ENCODE results near the gene SUFU. TPM values are rescaled to one million over a fixed set of nuclear protein-coding genes. Genes with fewer than 3 reads are reported as not detected.

SUFU gene
- total and polyA plus RNA-seq, 2 donors (not counting 1 experiment from before 2014, with no cell fraction given): 4.8 to 13.3 TPM

GRCh38 chr10:102614888-102615287 lies 111.1 kb downstream of the SUFU start:
- Histone ChIP-seq H3K9ac (ENCODE audit: low read length) (no peak overlapping the region), H3K9me3 (ENCODE audit: control extremely low read depth in 1 of 3, control insufficient read depth in 2 of 3, insufficient read depth in 1 of 3, low read length in 2 of 3) (no peaks in the 10 kb centered on the region), H4K20me1 (ENCODE audit: control insufficient read depth, insufficient read depth, low read length, poor library complexity, severe bottlenecking) (no peaks in the 10 kb centered on the region), H2AFZ (ENCODE audit: insufficient read depth, low read depth, low read length, poor library complexity, severe bottlenecking) (no peak overlapping the region), H3K4me2 (replicated peaks; ENCODE audit: low read depth, low read length, poor library complexity, severe bottlenecking) (no peak overlapping the region), H3K4me3 (ENCODE audit: control extremely low read depth in 1 of 5, extremely low read depth in 1 of 5, insufficient read depth in 1 of 5, low read depth in 2 of 5, low read length in 4 of 5) (no peak overlapping the region), H3K27me3 (replicated peaks in 1 of 4; ENCODE audit: control extremely low read depth in 1 of 4, control insufficient read depth in 3 of 4, insufficient read depth in 4 of 4, low read length in 3 of 4) (no peaks in the 10 kb centered on the region), H3K27ac (ENCODE audit: low read length in 2 of 2) (no peak overlapping the region), H3K36me3 (replicated peaks in 1 of 2; ENCODE audit: control extremely low read depth in 1 of 2, control insufficient read depth in 1 of 2, extremely low read depth in 1 of 2, insufficient read depth in 2 of 2, low read length in 1 of 2) (peaks cover 2 to 26% of the 10 kb centered on the region in 2 experiments), H3K79me2 (ENCODE audit: control insufficient read depth, insufficient read depth, low read length) (no peaks in the 10 kb centered on the region), H3K4me1 (ENCODE audit: control insufficient read depth in 2 of 2, insufficient read depth in 2 of 2, low read length in 2 of 2) (peaks cover 0 to 23% of the 10 kb centered on the region in 2 donors)
- no peaks in the 10 kb centered on the region for H3K9me3 Mint-ChIP-seq (ENCODE audit: insufficient read depth)
- intact Hi-C loops (cut with micrococcal nuclease): no loop called here
- H3K4me3 Mint-ChIP-seq: no peak overlapping the region
- no peaks in the 10 kb centered on the region for H3K27me3 Mint-ChIP-seq
- DNase-seq (no peak), ATAC-seq (ENCODE audit: low read depth) (no peak)
- H3K4me1 Mint-ChIP-seq: peaks cover 17% of the 10 kb centered on the region
- ChIA-PET CTCF (interaction anchor here (1.8 kb wide), 1 partner anchor 63 kb away, joined by 5 read pairs; no protein-coding TSS in a partner anchor), POLR2A (no interaction called here)
- no peak overlapping the region for H3K27ac Mint-ChIP-seq
- TF ChIP-seq EZH2 (IDR thresholded peaks at IDR 0.05; ENCODE audit: borderline replicate concordance, insufficient read depth, low read depth, low read length, poor library complexity, severe bottlenecking): no peak
- TF ChIP-seq CTCF (IDR thresholded peaks at IDR 0.05): no peak
- WGBS (ENCODE audit: insufficient coverage): 94% methylated on average over 4 of the region's 5 CpGs

- Histone ChIP-seq H2AFZ (ENCODE audit: insufficient read depth, low read depth, low read length, poor library complexity, severe bottlenecking) (no peak overlapping the region), H3K79me2 (ENCODE audit: control insufficient read depth, insufficient read depth, low read length) (no peaks in the 10 kb centered on the region), H3K4me3 (ENCODE audit: control extremely low read depth in 1 of 5, extremely low read depth in 1 of 5, insufficient read depth in 1 of 5, low read depth in 2 of 5, low read length in 4 of 5) (no peak overlapping the region), H3K4me1 (ENCODE audit: control insufficient read depth in 2 of 2, insufficient read depth in 2 of 2, low read length in 2 of 2) (peaks cover 0 to 23% of the 10 kb centered on the region in 2 donors), H3K9me3 (ENCODE audit: control extremely low read depth in 1 of 3, control insufficient read depth in 2 of 3, insufficient read depth in 1 of 3, low read length in 2 of 3) (no peaks in the 10 kb centered on the region), H4K20me1 (ENCODE audit: control insufficient read depth, insufficient read depth, low read length, poor library complexity, severe bottlenecking) (no peaks in the 10 kb centered on the region), H3K9ac (ENCODE audit: low read length) (no peak overlapping the region), H3K27ac (ENCODE audit: low read length in 2 of 2) (no peak overlapping the region), H3K27me3 (replicated peaks in 1 of 4; ENCODE audit: control extremely low read depth in 1 of 4, control insufficient read depth in 3 of 4, insufficient read depth in 4 of 4, low read length in 3 of 4) (no peaks in the 10 kb centered on the region), H3K36me3 (replicated peaks in 1 of 2; ENCODE audit: control extremely low read depth in 1 of 2, control insufficient read depth in 1 of 2, extremely low read depth in 1 of 2, insufficient read depth in 2 of 2, low read length in 1 of 2) (peaks cover 2 to 26% of the 10 kb centered on the region in 2 experiments), H3K4me2 (replicated peaks; ENCODE audit: low read depth, low read length, poor library complexity, severe bottlenecking) (no peak overlapping the region)
- TF ChIP-seq CTCF (IDR thresholded peaks at IDR 0.05) (no peak), EZH2 (IDR thresholded peaks at IDR 0.05; ENCODE audit: borderline replicate concordance, insufficient read depth, low read depth, low read length, poor library complexity, severe bottlenecking) (no peak)
- H3K4me3 Mint-ChIP-seq: no peak overlapping the region
- CTCF ChIA-PET: interaction anchor here (1.8 kb wide), 1 partner anchor 63 kb away, joined by 5 read pairs; no protein-coding TSS in a partner anchor
- 100% methylated on average over 3 of the region's 7 CpGs for WGBS (ENCODE audit: insufficient coverage)
- POLR2A ChIA-PET: no interaction called here
- no peaks in the 10 kb centered on the region for H3K9me3 Mint-ChIP-seq (ENCODE audit: insufficient read depth)
- H3K27ac Mint-ChIP-seq: no peak overlapping the region
- H3K4me1 Mint-ChIP-seq: peaks cover 17% of the 10 kb centered on the region
- no peaks in the 10 kb centered on the region for H3K27me3 Mint-ChIP-seq
- DNase-seq (no peak), ATAC-seq (ENCODE audit: low read depth) (no peak)
- intact Hi-C loops (cut with micrococcal nuclease): no loop called here
These were observed 111.6 kb downstream of the SUFU start for GRCh38 chr10:102615361-102615760.

Data from B cell (primary cell).